ENCODE results near the gene ZSCAN5A.
"Not testable (repeated sequence)": the region's sequence is repeated elsewhere in the genome, so short reads cannot be mapped to it uniquely, and the experiment has no call there.

ZSCAN5A gene

DNA sequence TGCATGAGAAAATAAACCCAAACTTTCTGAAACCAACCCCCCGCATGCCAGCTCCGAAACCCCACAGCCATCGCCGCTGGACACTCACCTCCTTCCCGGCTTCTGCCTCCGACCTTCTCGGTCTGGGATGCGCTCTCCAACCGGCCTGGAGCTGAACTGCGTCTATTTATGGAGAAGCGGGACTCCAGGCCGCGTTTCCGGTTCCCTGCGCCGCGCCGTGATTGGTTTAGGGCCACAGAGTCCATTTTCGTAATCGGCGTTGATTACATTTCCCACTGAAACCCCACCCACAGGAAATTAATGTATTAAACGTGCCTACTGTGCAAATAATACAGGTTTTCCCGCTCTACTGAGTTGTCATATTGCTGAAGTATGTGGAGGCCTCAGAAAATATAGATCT lies 117.0 kb downstream of the ZSCAN5A start, which contains the start of gene ZSCAN5B:
Gene ZSCAN5B (minus strand): TSS at position 138 of the 400 bp plus-strand sequence. CDS start 4,731 bp downstream, outside the sequence.
- DNase-seq = not testable (repeated sequence)

DNA sequence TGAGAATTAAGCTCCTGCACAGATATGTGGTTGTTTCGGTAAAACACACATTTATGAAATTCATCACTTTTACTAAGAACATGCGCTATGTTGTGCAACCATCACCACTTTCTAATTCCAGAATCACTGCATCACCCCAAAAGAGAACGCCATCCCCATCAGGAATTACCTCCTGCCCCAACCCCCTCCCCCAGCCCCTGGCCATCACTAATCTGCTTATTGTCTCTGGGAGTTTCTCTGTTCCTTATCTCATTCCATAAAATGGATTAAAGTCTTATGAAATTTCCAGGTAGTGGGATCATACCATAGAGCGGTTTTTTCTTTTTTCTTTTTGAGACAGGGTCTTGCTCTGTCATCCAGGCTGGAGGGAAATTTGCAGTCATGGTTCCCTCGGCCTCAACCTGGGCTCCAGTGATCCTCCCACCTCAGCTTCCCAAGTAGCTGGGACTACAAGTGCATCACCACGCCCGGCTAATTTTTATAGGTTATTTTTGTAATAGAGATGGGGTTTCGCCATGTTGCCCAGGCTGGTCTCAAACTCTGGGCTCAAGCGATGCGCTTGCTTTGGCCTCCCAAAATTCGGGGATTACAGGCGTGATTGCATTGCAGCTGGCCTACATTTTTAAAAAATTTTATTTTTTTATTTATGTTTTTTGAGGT lies 120.5 kb downstream of the ZSCAN5A start:
- DNase-seq = no peak

DNA sequence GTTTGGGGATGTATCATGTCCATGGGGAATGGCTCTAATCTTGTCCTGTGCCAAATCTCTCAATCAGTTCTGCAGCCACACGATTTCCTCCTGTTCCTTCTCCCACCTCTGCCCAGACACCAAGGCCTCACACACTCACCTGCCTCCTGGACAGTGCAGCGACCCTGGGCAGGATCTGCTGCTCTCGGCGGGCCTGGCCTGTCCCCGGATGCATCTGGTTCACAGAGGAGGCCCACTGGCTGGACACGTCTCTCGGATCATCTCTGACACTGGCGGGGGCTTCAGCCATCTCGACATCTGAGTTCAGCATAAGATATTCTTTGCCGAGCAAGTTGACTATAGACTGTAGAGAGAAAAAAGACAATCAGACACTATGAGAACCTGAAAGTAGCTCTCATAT lies 122.9 kb downstream of the ZSCAN5A start:
- no peak for DNase-seq

DNA sequence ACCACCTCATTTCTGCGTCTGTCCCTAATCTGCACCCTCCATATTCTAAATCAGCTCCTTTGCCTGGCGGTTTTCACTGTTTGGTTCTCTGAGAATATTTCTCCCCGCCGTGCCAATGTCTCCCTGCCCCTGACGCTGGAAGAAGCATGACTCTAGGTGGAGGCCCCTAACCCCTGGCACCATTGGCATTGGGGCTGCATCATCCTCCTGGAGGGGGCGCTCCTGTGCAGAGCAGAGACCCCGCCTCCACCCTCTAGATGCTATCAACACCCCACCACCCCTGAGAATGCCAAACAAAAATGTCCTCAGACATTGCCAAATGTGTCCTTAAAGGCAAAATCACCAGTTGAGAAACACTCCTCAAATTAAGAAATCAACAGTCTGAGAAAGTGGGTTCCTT lies 123.5 kb downstream of the ZSCAN5A start:
- no peak for DNase-seq

DNA sequence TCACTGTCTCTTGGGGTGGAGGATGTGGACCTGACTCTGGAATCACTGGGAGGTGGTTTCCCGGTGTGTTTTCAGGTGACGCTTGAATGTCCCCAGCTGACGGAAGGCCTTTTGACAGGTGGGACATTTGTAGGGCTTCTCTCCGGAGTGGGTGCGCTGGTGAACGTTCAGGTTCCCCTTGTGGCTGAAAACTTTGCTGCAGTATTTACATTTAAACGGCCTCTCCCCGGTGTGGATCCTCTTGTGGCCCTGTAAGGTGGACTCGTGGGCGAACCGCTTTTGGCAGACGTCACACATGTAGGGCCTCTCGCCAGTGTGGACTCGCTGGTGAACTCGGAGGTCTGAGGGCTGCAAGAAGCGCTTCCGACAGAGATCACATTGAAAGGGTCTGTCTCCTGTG lies 124.9 kb downstream of the ZSCAN5A start:
- DNase-seq = no peak

DNA sequence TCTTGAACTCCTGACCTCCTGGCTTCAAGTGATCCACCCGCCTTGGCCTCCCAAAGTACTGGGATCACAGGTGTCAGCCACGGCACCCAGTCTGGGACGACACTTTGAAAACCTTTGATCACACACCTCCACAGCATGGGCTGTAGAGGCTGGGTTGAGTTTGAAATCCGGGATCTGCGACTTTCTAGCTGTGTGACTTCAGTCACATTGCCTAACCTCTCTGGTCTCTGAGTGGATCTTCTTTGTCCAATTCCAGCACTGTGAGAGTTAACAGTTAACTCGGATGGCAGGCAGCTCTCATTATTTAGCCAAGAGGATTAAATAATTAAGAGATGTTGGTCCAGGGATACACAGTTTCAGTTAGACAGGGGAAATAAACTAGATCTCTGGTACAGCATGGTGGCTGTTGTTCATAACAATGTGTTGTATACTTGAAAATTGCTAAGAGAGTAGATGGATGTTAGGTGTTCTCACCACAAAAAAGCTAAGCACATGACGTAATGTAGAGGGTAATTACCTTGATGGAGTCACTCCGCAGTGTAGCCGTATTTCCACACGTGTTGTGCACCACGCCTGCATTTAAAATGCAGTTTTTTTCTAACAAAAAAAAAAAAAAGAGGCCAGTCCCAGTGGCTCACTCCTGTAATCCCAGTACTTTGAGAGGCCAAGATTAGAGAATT lies 136.9 kb downstream of the ZSCAN5A start:
- no peak for DNase-seq

DNA sequence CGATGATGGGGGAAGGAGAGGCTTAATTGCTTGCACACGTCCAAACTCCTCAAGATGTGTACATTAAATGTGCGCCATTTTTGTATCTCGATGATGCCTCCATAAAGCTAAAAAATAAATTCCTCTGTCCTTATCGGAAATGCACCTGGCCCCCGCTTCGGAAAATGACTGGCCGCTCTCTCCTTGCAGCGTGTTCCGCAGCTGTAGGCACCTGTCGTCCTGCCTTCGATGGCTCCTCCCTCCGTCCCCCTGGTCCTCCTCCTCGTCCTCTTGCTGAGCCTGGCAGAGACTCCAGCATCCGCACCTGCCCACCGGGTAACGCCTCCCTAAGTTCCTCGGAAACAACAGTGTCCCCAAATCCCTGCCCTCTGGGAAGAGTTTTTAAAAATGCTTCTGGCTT lies 137.8 kb downstream of the ZSCAN5A start:
- DNase-seq = no peak

DNA sequence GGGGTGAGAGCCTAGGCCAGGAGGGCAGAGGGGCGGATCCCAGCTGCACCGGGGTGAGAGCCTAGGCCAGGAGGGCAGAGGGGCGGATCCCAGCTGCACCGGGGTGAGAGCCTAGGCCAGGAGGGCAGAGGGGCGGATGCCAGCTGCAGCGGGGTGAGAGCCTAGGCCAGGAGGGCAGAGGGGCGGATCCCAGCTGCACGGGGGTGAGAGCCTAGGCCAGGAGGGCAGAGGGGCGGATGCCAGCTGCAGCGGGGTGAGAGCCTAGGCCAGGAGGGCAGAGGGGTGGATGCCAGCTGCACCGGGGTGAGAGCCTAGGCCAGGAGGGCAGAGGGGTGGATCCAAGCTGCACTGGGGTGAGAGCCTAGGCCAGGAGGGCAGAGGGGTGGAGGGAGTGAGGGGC lies 138.3 kb downstream of the ZSCAN5A start:
- DNase-seq = not testable (repeated sequence)

DNA sequence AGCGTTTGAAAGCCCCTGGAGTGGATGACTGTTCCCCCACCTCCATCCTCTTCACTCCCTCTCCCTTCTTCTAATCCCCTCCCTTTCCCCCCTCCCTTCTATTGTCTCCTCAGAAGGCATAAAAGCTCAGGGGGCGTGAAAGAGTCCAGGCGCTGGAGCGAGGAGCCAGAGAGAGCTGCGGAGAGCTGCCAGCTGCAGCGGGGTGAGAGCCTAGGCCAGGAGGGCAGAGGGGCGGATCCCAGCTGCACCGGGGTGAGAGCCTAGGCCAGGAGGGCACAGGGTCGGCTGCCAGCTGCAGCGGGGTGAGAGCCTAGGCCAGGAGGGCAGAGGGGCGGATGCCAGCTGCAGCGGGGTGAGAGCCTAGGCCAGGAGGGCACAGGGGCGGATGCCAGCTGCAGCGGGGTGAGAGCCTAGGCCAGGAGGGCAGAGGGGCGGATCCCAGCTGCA lies 138.8 kb downstream of the ZSCAN5A start, which contains the start of gene GALP:
Gene GALP (plus strand): TSS at position 148 of the 447 bp plus-strand sequence. CDS start 1,101 bp downstream, outside the sequence.
- DNase-seq = not testable (repeated sequence)

DNA sequence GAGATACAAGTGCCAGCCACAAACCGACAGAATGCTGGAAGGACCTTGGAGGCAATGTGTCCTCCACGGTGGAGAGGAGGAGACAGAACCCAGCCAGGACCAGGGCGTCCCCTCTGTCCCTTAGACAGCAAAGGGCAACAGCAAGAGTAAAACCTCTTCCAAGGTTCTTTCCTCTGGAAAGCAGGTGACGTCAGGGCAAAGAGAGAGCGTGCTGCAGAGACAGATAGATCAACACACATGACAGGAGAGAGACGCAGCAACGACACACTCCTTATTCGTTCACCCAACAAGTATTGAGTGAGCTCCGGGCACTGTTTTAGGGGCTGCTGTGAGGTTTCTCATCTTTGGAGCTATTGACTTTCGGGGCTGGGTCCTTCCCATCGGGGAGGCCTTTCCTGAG lies 140.1 kb downstream of the ZSCAN5A start:
- DNase-seq = no peak

DNA sequence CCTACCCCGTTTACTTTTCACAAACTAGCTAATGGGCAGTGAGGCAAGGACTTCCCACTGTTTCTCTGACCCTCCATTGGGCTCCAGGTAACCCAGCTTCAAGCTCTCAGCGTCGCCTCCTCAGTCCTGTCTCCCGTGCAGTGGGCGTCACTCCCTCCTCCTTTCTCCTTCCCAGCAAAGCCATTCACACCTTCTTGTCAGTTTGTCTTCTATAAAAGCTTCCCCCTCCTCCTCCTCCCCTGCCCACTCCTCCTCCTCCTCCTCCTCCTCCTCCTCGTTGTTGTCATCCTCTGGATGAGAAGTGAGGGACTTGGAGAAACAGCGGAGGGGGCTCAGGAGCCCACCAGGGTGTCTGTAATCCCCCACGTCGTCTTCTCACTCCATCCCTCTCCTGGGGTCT lies 140.6 kb downstream of the ZSCAN5A start:
- DNase-seq = no peak
